Measurements from ENCODE around the gene ZFHX3. TPM values are rescaled to one million over a fixed set of nuclear protein-coding genes. Genes with fewer than 3 reads are reported as not detected.

Gene ZFHX3
- total RNA-seq, 1 experiment from 2014 or later = 1.5 TPM

DNA sequence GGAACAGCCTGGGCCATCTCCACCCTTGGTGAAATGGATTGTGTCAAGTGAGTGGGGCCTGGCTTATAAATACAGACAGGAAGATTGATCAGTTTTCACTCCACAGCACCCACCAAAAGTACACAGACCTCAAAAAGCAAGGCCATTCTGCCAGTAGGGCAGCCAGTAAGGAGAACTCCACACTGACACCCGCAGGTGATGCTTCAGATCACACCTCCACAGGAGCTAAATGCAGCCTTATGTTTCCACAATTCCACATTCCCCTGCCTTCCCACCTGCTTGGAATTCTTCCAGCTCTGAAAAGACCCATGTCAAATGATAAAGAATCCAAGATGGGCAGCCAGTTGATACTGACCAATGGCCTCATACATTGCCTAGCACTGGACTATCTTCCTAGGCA is 191.1 kb downstream of the ZFHX3 start:
- Histone ChIP-seq H2AK5ac (ENCODE audit: insufficient read length, low read length) (no peak overlapping the region), H2BK5ac (ENCODE audit: insufficient read length, low read length) (no peak overlapping the region), H3K9me3 (ENCODE audit: control insufficient read depth, low read depth, low read length) (no peaks in the 10 kb centered on the region), H4K91ac (ENCODE audit: insufficient read length, low read depth, low read length) (no peak overlapping the region), H3K27ac (ENCODE audit: insufficient read length, low read depth, low read length) (no peak overlapping the region), H2BK20ac (ENCODE audit: low read depth, low read length, poor library complexity, severe bottlenecking) (no peak overlapping the region), H3K79me1 (ENCODE audit: insufficient read depth, low read depth, low read length, poor library complexity, severe bottlenecking) (no peaks in the 10 kb centered on the region), H2BK120ac (ENCODE audit: low read depth, low read length, poor library complexity, severe bottlenecking) (no peak overlapping the region), H3K23me2 (ENCODE audit: insufficient read length, low read depth, low read length, poor library complexity, severe bottlenecking) (no peaks in the 10 kb centered on the region), H3K23ac (ENCODE audit: insufficient read length, low read depth, low read length) (no peak overlapping the region), H3K56ac (ENCODE audit: insufficient read length, low read depth, low read length) (no peak overlapping the region), H3K14ac (ENCODE audit: insufficient read depth, low read length) (no peak overlapping the region), H3K27me3 (ENCODE audit: insufficient read depth, low read length) (no peaks in the 10 kb centered on the region), H3T11ph (ENCODE audit: low read length) (no peak overlapping the region), H2BK15ac (ENCODE audit: low read depth, low read length) (no peak overlapping the region), H3K9ac (ENCODE audit: extremely low read depth, insufficient read length, low read length) (no peak overlapping the region), H2AFZ (ENCODE audit: low read length) (no peak overlapping the region), H3K18ac (ENCODE audit: insufficient read length, low read depth, low read length) (no peak overlapping the region), H3K4ac (ENCODE audit: low read depth, low read length) (no peak overlapping the region), H4K5ac (ENCODE audit: insufficient read length, low read depth, low read length) (no peak overlapping the region), H3K79me2 (ENCODE audit: insufficient read depth, low read length) (no peaks in the 10 kb centered on the region), H3K4me1 (ENCODE audit: insufficient read depth, low read length) (peaks cover 3% of the 10 kb centered on the region; the same call in 1 of the 2 replicates), H4K20me1 (ENCODE audit: control insufficient read depth, insufficient read depth, insufficient read length) (no peaks in the 10 kb centered on the region), H3K4me2 (ENCODE audit: insufficient read depth, insufficient read length, low read length) (no peak overlapping the region), H4K8ac (replicated peaks; ENCODE audit: insufficient read length, low read depth, low read length) (no peak overlapping the region), H2BK12ac (ENCODE audit: insufficient read length, low read depth, low read length) (no peak overlapping the region)
- H3K4me1 Mint-ChIP-seq = peaks cover 18 to 21% of the 10 kb centered on the region in 2 experiments
- TF ChIP-seq, protein P1, sequence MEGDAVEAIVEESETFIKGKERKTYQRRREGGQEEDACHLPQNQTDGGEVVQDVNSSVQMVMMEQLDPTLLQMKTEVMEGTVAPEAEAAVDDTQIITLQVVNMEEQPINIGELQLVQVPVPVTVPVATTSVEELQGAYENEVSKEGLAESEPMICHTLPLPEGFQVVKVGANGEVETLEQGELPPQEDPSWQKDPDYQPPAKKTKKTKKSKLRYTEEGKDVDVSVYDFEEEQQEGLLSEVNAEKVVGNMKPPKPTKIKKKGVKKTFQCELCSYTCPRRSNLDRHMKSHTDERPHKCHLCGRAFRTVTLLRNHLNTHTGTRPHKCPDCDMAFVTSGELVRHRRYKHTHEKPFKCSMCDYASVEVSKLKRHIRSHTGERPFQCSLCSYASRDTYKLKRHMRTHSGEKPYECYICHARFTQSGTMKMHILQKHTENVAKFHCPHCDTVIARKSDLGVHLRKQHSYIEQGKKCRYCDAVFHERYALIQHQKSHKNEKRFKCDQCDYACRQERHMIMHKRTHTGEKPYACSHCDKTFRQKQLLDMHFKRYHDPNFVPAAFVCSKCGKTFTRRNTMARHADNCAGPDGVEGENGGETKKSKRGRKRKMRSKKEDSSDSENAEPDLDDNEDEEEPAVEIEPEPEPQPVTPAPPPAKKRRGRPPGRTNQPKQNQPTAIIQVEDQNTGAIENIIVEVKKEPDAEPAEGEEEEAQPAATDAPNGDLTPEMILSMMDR (conservative IDR thresholded peaks at IDR 0.05) = peak; percentile 70
- no peaks in the 10 kb centered on the region for H3K36me3 Mint-ChIP-seq (ENCODE audit: insufficient read depth in 1 of 3, low read depth in 3 of 3)
- H3K27ac Mint-ChIP-seq = no peak overlapping the region
- H3K9me3 Mint-ChIP-seq = no peaks in the 10 kb centered on the region
- H3K4me3 Mint-ChIP-seq = no peak overlapping the region; a peak in 1 of 5 replicates
- WGBS (ENCODE audit: extremely low coverage, insufficient read length, low lambda C conversion rate) = no CpG with 5 or more reads among the region's 1 CpG
- H3K27me3 Mint-ChIP-seq (ENCODE audit: low read depth) = peaks cover 7% of the 10 kb centered on the region
- peak; percentile 61 for DNase-seq

Measured in H9 (cell line).